Endothelial cell (in vitro differentiated cells): ENCODE results near the gene IRF4. TPM values are rescaled to one million over a fixed set of nuclear protein-coding genes. Genes with fewer than 3 reads are reported as not detected.

Experiments
- DNase-seq: peaks from one replicate; pipeline ENCODE4 v3.0.0; 2021; ENCODE audit warnings: low spot score
- H3K27ac Mint-ChIP-seq: one replicate; pipeline ENCODE4 v1.8.0; 2021; ENCODE audit warnings: mixed read lengths, inconsistent platforms; ENCODE audit not compliant: unreplicated experiment
- H3K27me3 Mint-ChIP-seq: one replicate; pipeline ENCODE4 v1.8.0; 2021; ENCODE audit warnings: mild to moderate bottlenecking, moderate library complexity, mixed read lengths, inconsistent platforms; ENCODE audit not compliant: unreplicated experiment
- H3K36me3 Mint-ChIP-seq: one replicate; pipeline ENCODE4 v1.8.0; 2021; ENCODE audit warnings: mild to moderate bottlenecking, low read depth, mixed read lengths, inconsistent platforms; ENCODE audit not compliant: unreplicated experiment
- H3K4me1 Mint-ChIP-seq: one replicate; pipeline ENCODE4 v1.8.0; 2021; ENCODE audit warnings: mild to moderate bottlenecking, mixed read lengths, inconsistent platforms; ENCODE audit not compliant: unreplicated experiment
- H3K4me3 Mint-ChIP-seq: one replicate; pipeline ENCODE4 v1.8.0; 2021; ENCODE audit warnings: mild to moderate bottlenecking, mixed read lengths, inconsistent platforms; ENCODE audit not compliant: unreplicated experiment
- H3K9me3 Mint-ChIP-seq: one replicate; pipeline ENCODE4 v1.8.0; 2021; ENCODE audit warnings: mixed read lengths, inconsistent platforms; ENCODE audit not compliant: unreplicated experiment
- CTCF ChIP-seq: fragments of 200-600 bp; sonication (generic); IDR thresholded peaks from one replicate; pipeline ENCODE4 v1.5.0; 2021; ENCODE audit warnings: antibody characterized with exemption; ENCODE audit not compliant: unreplicated experiment
- total RNA-seq: library from RNA; stranded (reverse); fragmentation: NEBNext Ultra II Directional; extraction: Animal tissue kit (Norgen Biotek cat#: 25700); gene quantifications from one replicate; pipeline ENCODE4 v1.2.1, GENCODE V29; 2021; ENCODE audit not compliant: unreplicated experiment

IRF4 gene
- total RNA-seq, 1 donor from 2014 or later: not detected

GRCh38 chr6:399785-400534 lies 8.4 kb downstream of the IRF4 start:
- Mint-ChIP-seq H3K27ac (no peak overlapping the region), H3K4me1 (peaks cover 4% of the 10 kb centered on the region), H3K27me3 (peaks cover 4% of the 10 kb centered on the region), H3K9me3 (no peaks in the 10 kb centered on the region), H3K4me3 (no peak overlapping the region), H3K36me3 (no peaks in the 10 kb centered on the region)
- no peak for DNase-seq
- TF ChIP-seq CTCF: no peak

- no peak for DNase-seq
- H3K9me3 Mint-ChIP-seq: no peaks in the 10 kb centered on the region
- no peak for TF ChIP-seq CTCF
- peaks cover 2% of the 10 kb centered on the region for H3K27me3 Mint-ChIP-seq
- H3K4me3 Mint-ChIP-seq: no peak overlapping the region
- peaks cover under 1% of the 10 kb centered on the region for H3K4me1 Mint-ChIP-seq
- H3K27ac Mint-ChIP-seq: no peak overlapping the region
- peaks cover under 1% of the 10 kb centered on the region for H3K36me3 Mint-ChIP-seq
Measured at GRCh38 chr6:400815-401214, 9.3 kb downstream of the IRF4 start.

- Mint-ChIP-seq H3K27me3 (peaks cover 2% of the 10 kb centered on the region), H3K4me3 (no peak overlapping the region), H3K36me3 (peaks cover 4% of the 10 kb centered on the region), H3K9me3 (no peaks in the 10 kb centered on the region), H3K27ac (no peak overlapping the region), H3K4me1 (no peaks in the 10 kb centered on the region)
- no peak for DNase-seq
- TF ChIP-seq CTCF: no peak
Measured at GRCh38 chr6:401239-401993, 9.9 kb downstream of the IRF4 start.

GRCh38 chr6:401994-402640 lies 10.6 kb downstream of the IRF4 start:
- no peak for TF ChIP-seq CTCF
- no peak overlapping the region for H3K4me3 Mint-ChIP-seq
- H3K4me1 Mint-ChIP-seq: no peaks in the 10 kb centered on the region
- H3K36me3 Mint-ChIP-seq: peaks cover 4% of the 10 kb centered on the region
- peaks cover 2% of the 10 kb centered on the region for H3K27me3 Mint-ChIP-seq
- H3K27ac Mint-ChIP-seq: no peak overlapping the region
- H3K9me3 Mint-ChIP-seq: no peaks in the 10 kb centered on the region
- no peak for DNase-seq
